ENCODE measurements around the gene KCNQ1. TPM values are rescaled to one million over a fixed set of nuclear protein-coding genes. Genes with fewer than 3 reads are reported as not detected.

The KCNQ1 gene
- total RNA-seq, 3 donors from 2014 or later = 3.6 to 6.2 (median 5.1) TPM

DNA sequence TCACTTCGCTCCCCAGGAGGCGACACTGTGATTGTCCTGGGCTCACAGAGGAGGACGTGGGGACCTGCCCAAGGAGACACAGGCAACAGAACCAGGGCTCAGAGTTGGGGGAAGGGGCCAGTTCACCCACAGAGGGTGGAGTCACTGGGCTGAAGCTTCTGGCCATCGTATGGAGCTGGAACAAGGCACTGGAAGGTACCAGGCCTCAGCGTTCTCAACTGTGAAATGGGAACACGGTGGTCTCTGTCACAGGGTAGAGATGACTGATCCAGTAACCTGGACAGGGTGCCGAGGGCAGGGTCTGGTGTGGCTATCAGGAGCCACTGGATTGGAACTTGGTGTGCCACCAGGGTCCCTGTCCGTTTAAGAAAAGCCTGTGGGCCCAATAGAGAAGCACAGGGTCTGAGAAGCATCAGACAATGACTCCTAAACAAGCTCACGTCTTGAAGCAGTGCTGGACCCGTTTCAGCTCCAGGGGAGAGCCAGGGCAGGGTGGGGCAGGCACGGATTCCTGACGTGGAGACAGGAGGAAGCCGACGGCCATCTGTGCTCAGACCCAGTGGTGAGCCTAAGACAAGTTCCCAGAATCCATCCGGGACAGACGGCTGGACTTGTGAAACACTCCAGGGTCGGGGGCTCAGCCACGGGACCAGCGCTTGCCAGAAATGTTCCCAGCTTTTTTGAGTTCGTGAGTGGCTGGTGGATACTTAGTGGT lies 280.0 kb downstream of the KCNQ1 start:
- peak in 1 of 2 donors; percentile 42 for DNase-seq (ENCODE audit: low spot score in 2 of 2)
- no peaks in the 10 kb centered on the region for H3K9me3 ChIP-seq
- H3K4me1 ChIP-seq = no peaks in the 10 kb centered on the region
- TF ChIP-seq, protein P1, sequence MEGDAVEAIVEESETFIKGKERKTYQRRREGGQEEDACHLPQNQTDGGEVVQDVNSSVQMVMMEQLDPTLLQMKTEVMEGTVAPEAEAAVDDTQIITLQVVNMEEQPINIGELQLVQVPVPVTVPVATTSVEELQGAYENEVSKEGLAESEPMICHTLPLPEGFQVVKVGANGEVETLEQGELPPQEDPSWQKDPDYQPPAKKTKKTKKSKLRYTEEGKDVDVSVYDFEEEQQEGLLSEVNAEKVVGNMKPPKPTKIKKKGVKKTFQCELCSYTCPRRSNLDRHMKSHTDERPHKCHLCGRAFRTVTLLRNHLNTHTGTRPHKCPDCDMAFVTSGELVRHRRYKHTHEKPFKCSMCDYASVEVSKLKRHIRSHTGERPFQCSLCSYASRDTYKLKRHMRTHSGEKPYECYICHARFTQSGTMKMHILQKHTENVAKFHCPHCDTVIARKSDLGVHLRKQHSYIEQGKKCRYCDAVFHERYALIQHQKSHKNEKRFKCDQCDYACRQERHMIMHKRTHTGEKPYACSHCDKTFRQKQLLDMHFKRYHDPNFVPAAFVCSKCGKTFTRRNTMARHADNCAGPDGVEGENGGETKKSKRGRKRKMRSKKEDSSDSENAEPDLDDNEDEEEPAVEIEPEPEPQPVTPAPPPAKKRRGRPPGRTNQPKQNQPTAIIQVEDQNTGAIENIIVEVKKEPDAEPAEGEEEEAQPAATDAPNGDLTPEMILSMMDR (IDR thresholded peaks at IDR 0.05) = no peak
- TF ChIP-seq POLR2AphosphoS5 (IDR thresholded peaks at IDR 0.05) (no peak), POLR2A (IDR thresholded peaks at IDR 0.05) (no peak)
- no peak overlapping the region for H3K4me3 ChIP-seq
- intact Hi-C loops (cut with DNase I; ENCODE audit: low total_unique reads) = loop anchor here (10.0 kb wide), 1 partner anchor 110 kb away; no protein-coding TSS in a partner anchor
- peak overlapping the region; percentile 10 to 63 for H3K27ac ChIP-seq
- no peaks in the 10 kb centered on the region for H3K36me3 ChIP-seq
- H3K27me3 ChIP-seq = no peaks in the 10 kb centered on the region

DNA sequence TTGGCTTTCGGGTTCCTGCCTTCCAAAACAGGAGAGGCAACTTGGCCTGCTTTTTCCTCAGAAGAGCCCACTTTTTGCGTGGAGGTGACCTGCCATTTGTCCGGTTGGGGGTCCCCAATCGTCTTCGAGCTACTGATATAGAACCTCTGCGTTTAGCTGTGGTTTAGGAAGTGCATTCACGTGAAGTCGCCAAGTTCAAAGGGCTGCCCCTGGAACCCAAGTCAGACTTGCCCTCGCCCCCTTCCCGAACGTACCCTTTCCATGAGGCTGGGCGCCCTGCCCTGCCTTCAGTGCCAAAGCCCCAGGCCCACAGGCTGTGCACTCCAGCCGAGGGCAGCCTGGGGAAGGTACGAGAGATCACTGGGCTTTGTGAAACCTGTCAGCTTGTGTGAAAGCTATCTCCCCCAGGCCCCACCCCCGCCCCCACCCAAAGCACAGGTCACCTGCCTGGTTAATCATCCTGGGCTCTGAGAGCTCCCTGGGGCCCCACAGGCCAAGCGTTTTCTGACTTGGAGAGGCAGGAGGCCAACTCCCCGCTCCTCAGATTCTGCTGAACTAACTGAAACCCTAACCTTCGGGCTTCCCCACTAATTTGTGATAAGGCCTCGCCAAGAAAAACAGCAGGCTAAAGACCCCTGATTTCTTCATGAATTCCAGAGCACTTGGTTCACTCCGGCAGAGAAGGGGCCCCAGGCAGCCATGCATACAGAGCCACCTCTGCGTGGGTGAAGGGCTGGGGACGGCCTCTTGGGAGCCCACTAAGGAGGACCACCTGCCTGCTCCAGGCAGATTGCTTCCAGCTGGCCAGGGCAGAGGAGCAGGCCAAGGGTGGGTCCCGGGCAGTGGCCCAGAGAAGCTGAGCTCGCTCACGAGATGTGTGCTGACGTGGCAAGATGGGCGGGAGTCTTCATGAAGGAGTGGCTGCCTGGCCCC lies 280.8 kb downstream of the KCNQ1 start:
- H3K27ac ChIP-seq = peak overlapping the region; percentile 10 to 63
- no peak overlapping the region for H3K4me3 ChIP-seq
- no peak for DNase-seq (ENCODE audit: low spot score in 2 of 2)
- H3K4me1 ChIP-seq = no peaks in the 10 kb centered on the region
- no peaks in the 10 kb centered on the region for H3K27me3 ChIP-seq
- TF ChIP-seq POLR2AphosphoS5 (IDR thresholded peaks at IDR 0.05) = no peak
- no peak for TF ChIP-seq POLR2A (IDR thresholded peaks at IDR 0.05)
- TF ChIP-seq, protein P1 (IDR thresholded peaks at IDR 0.05) = no peak
- H3K36me3 ChIP-seq = no peaks in the 10 kb centered on the region
- intact Hi-C loops (cut with DNase I; ENCODE audit: low total_unique reads) = loop anchor here (10.0 kb wide), 1 partner anchor 109 kb away; no protein-coding TSS in a partner anchor
- no peaks in the 10 kb centered on the region for H3K9me3 ChIP-seq

DNA sequence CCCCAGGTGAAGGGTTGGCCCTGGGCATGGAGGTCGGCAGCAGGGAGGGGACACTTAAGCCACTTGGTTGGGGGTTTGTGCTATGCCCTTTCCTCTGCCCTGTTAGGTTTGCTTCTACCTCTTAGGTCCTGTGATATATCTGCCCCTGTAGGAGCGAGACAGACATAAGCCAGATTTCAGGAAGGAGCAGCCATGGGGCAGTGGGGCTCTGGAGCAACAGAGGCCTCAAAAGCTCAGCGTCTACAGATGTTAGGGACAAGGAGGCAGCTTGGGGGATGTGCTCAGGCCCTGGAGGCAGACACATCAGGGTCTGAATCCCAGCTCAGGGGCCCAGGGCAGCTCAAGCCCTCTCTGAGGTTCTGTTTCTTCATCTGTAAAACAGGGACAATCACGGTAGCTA lies 282.2 kb downstream of the KCNQ1 start:
- intact Hi-C loops (cut with DNase I; ENCODE audit: low total_unique reads) = loop anchor here (10.0 kb wide), 1 partner anchor 108 kb away; no protein-coding TSS in a partner anchor
- Histone ChIP-seq H3K36me3 (no peaks in the 10 kb centered on the region), H3K9me3 (no peaks in the 10 kb centered on the region), H3K27me3 (no peaks in the 10 kb centered on the region), H3K4me1 (no peaks in the 10 kb centered on the region), H3K27ac (peak overlapping the region in 1 of 2 donors; percentile 63), H3K4me3 (no peak overlapping the region)
- TF ChIP-seq, protein P1 (IDR thresholded peaks at IDR 0.05) = no peak
- TF ChIP-seq POLR2AphosphoS5 (IDR thresholded peaks at IDR 0.05) (no peak), POLR2A (IDR thresholded peaks at IDR 0.05) (no peak)
- no peak for DNase-seq (ENCODE audit: low spot score in 2 of 2)

DNA sequence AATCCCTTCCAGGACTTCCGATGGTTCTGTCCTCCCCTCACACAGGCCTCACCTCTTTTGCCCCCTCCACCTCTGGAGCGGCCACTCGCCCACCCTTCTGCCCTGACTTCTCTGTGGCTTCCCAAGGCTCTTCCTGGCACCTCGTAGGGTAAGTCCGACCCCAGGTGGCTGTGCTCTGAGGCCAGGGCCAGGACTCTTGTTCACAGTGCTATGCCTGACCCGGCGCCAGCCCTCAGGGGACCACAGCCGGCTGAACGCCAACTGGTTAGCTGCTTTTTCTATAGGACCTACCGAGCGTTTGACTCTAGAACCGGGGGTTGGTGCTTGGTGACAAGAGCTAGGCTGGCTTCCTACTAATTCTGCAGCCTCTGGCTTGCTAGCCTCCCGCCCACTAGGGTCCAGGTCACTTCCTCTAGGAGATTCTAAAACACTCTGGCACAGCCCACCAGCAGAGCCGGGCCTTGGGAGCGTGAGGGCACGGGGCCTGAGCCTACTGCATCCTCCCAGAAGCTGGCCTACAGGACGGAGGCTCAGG lies 283.4 kb downstream of the KCNQ1 start:
- no peaks in the 10 kb centered on the region for H3K9me3 ChIP-seq

More for the DNA sequence above, 283.4 kb downstream of the KCNQ1 start:
- DNase-seq (ENCODE audit: low spot score in 2 of 2) = no peak
- no peak overlapping the region for H3K27ac ChIP-seq
- no peaks in the 10 kb centered on the region for H3K36me3 ChIP-seq
- no peak overlapping the region for H3K4me3 ChIP-seq
- H3K27me3 ChIP-seq = no peaks in the 10 kb centered on the region
- no peak for TF ChIP-seq POLR2AphosphoS5 (IDR thresholded peaks at IDR 0.05)
- TF ChIP-seq, protein P1 (IDR thresholded peaks at IDR 0.05) = no peak
- TF ChIP-seq POLR2A (IDR thresholded peaks at IDR 0.05) = no peak
- no peaks in the 10 kb centered on the region for H3K4me1 ChIP-seq
- intact Hi-C loops (cut with DNase I; ENCODE audit: low total_unique reads) = loop anchor here (10.0 kb wide), 1 partner anchor 107 kb away; no protein-coding TSS in a partner anchor
